HG03060 (cell line): ENCODE data around the gene KCNJ3.

Experiments used
- ATAC-seq: cut with Tn5 transposase; IDR thresholded peaks from one replicate; pipeline ENCODE4 v1.9.1; 2021; ENCODE audit warnings: low read depth, moderate number of reproducible peaks; ENCODE audit not compliant: unreplicated experiment

The KCNJ3 gene

DNA sequence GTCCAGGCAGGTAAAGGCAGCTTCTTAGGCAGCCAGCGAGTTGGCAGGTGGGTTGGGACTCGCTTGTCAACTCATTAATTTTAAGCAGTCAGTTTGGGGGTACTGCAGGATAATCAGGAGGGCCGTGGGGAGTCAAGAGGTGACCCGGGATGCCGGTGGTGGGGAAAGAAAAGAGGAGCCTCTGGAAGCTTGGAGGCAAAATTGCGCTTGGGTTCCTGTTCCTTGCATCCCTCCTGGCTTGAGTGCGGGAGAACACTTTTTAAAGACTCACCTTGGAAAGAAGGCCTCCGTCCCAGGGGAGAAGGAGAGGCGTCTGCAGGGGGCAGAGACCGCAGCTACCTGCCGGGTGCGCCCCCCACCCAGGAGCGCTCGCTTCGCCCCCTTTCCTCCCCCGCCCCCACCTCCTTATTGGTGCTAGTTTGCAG lies at the start of gene KCNJ3:
Gene KCNJ3 (plus strand): TSS at position 400 of the 425 bp plus-strand sequence. CDS start 81 bp downstream, outside the sequence.
- ATAC-seq = no peak

DNA sequence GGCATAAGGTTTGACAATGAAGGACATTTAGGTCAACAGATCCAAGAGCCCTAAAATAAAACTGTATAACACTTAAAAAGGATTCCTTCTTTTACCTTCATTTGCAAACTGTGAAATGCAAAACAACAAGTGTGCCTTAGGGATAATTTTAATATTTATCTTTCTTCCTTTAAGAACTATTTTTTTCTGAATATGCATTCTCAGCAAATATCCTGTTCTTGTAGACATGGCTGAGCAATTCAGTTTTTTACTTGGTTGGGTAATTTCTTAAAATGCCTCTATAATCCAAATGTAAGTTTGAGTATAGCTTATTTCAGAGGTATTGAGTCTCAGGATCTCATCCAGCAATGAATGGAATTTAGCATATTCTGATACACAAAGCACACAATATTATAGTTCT lies 43.0 kb upstream of the KCNJ3 start:
- no peak for ATAC-seq

GRCh38 chr2:154658854-154659253 lies 39.6 kb upstream of the KCNJ3 start:
- ATAC-seq = no peak

DNA sequence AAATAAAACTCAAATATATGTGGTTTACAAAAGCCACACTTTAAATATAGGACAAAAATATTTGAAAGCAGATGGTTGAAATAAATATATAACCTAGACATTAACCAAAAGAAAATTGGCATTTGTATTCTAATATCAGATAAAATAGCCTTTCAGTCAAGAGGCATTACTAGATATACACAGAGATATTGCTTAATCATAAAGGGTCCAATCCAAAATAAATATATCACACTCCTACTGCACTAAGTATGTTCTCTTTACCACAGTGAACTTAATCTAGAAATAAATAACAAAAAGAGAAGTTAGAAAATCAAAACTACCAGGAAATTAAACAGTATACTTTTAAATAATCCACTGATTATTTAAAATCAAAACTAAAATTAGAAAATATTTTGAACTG lies 34.2 kb upstream of the KCNJ3 start:
- ATAC-seq = no peak

DNA sequence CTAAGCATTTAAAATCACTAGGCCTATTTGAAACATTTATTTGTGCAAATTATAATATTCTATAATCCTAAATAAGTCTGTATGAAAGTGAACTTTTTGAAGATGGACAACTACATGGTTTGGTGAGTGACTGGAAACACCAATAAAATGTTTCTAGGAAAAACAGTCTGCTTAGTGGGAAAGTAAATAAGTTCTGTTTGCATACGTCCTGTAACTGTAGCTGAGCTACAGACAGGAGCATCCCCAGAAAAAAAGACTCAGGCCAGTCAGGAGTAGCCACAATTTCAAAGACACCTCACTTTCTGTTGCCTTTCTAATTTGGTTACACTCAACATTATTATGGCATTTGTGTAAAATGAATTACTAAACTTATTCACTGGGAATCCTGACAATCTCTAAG lies 28.4 kb upstream of the KCNJ3 start:
- ATAC-seq = no peak

- no peak for ATAC-seq
These were observed 24.8 kb upstream of the KCNJ3 start for GRCh38 chr2:154673694-154674093.

- ATAC-seq = no peak
These were observed 21.1 kb upstream of the KCNJ3 start for GRCh38 chr2:154677401-154677800.

- no peak for ATAC-seq
These were observed 16.8 kb upstream of the KCNJ3 start for GRCh38 chr2:154681741-154682140.

DNA sequence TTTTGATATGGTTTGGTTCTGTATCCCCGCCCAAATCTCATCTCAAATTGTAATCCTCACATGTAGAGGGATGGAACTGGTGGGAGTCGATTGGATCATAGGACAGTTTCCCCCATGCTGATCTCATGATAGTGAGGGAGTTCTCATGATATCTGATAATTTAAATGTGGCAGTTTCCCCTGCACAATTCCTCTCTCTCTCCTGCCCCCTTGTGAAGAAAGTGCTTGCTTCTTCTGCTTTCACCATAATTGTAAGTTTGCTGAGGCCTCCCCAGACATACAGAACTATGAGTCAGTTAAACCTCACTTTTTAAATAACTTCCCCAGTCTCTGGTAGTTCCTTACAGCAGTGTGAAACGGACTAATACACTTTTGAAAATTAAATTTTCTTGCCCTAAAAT lies 12.3 kb upstream of the KCNJ3 start:
- no peak for ATAC-seq

- ATAC-seq = no peak
These were observed 10.1 kb upstream of the KCNJ3 start for GRCh38 chr2:154688373-154688772.

DNA sequence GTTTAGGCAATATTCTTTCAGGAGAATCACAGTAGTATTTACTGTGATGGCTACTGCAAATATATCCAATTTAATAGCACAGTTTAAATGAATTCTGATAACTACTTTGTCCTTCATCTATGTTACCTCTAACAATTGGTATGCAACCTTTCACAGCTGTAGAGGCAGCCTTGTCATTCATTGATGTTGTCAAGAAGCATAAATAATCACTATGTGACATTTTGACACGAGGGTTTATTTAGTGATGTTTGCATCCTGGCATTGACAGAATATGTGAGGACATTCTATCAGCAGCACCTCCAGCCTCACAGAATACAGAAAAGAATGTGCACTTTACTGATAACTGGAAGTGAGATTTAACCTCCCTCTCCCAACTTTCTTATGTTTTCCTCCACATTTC lies 9.3 kb upstream of the KCNJ3 start:
- ATAC-seq = no peak

DNA sequence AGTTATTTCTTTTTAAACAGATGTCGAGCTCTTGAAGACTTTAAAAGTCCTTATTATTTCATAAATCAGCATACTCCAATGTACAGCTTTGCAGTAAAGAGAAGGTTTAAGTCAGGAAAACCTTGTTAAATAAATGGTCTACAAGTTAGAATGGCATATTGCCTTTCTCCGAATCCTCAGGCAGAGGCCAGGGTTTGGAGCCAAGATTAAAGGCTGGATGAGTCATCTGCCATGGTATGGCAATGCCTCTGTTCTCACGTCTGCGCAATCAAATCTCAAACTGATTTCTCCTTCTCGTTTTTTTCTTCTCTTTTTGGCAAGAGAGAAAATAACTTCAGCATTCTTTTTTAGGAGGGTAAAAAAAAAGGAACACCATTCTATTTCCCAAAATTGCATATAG lies 5.6 kb upstream of the KCNJ3 start:
- ATAC-seq = no peak

DNA sequence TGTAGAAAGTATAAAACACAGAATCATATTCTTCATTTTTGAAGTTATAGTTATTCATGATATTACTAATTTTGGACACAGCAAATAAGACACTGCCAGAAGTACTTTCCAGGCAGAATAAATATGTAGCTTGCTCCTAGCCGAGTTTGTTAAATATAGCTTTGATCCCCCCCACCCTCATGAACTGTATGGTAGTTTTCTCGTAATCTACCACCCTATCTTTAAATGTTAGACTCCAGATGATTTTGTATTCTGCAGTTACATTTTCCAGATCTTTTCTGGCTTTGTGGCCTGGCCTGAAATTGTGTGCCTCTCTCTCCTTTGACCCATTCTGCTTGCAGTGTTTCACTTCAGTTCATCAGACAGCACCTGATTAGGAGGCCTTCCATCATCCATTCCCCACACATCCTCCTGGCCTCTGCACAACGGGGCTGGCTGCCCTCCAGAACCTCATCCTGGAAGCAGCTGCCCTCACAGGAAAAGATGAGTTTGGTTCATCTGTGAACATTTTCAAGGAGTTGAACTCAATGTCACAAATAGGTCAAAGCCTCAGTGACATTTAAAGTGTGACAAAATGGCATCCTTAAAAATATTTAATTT lies 4.7 kb upstream of the KCNJ3 start:
- no peak for ATAC-seq

GRCh38 chr2:154694881-154695280 lies 3.6 kb upstream of the KCNJ3 start:
- ATAC-seq = no peak

DNA sequence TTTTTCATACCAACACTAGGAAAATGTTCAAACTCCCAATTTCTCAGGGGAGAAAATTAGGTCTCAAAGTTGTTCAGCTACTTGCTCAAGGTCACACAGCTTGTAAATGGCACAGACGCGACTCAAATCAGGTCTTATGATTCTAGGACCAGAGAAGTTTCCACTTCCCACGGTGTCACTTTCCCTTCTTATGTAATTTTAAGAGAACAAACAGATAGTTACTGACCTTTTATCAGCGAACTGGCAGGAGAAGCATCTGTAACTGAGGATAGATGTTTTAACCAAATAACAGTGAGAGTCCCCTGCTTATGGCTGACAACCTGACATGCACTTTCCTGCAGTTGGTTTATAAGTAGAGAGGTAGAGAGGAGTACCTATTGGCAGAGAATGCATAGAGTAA lies 2.1 kb upstream of the KCNJ3 start:
- ATAC-seq = no peak

DNA sequence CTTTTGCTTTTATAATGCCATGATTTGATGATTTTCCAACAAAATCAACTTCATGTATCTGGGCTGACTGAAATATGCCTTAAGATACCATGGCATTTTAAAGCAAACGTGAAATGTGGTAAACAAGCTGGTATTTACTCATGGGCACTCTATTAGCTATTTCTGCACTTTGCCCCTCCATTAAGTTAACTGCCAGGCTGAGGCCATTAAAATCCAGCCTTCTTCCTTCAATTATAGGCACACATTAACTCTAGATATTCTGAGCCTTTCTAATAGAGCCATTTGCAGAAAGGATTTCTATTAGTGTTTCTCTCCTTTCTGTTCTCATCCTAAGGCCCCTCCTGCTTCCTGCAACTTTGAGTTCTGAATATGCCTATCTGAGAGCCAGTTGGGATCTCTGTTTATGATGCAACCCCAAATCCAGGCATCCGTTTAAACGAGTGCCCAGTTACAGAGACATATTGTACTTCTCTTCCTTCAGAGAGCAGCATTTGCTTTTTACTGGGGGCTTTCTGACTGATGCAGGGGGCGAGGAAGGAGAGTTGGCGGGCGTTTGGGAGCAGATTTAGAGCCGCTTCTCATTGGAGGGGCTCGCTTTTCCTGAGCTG lies 1.6 kb upstream of the KCNJ3 start:
- no peak for ATAC-seq

- no peak for ATAC-seq
These were observed 860 bp upstream of the KCNJ3 start for GRCh38 chr2:154697418-154698252.

DNA sequence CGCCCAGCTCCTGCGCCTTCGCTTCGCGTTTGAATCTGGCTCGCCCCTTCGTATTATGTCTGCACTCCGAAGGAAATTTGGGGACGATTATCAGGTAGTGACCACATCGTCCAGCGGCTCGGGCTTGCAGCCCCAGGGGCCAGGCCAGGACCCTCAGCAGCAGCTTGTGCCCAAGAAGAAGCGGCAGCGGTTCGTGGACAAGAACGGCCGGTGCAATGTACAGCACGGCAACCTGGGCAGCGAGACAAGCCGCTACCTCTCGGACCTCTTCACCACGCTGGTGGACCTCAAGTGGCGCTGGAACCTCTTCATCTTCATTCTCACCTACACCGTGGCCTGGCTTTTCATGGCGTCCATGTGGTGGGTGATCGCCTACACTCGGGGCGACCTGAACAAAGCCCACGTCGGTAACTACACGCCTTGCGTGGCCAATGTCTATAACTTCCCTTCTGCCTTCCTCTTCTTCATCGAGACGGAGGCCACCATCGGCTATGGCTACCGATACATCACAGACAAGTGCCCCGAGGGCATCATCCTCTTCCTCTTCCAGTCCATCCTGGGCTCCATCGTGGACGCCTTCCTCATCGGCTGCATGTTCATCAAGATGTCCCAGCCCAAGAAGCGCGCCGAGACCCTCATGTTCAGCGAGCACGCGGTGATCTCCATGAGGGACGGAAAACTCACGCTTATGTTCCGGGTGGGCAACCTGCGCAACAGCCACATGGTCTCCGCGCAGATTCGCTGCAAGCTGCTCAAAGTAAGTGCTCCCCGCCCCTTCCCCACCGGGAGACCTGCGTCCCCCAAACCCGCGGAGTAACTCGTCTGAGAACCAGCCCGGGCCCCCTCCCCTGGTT lies 453 bp downstream of the KCNJ3 start:
- ATAC-seq = no peak

DNA sequence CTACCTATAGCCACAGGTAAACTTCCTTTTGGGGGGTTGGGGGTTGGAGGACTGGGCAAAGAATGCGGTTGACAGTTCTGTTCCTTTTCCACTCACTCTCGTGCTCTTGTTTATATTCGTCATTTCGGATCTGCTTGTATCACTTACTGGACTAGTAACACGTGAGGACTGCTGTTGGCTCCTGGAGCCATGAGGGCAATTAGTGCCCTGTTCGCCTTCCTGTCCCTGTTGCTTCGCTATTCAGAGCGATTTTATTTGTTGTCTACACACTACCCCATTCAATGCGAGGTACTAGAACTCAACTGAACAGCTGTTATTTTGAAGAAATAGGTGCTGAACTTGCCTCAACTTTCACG lies 1.1 kb downstream of the KCNJ3 start:
- no peak for ATAC-seq

GRCh38 chr2:154700136-154700535 lies 1.6 kb downstream of the KCNJ3 start:
- ATAC-seq = no peak

- no peak for ATAC-seq
These were observed 6.5 kb downstream of the KCNJ3 start for GRCh38 chr2:154704991-154705390.
